ENCODE results near the gene CIDEC. TPM values are rescaled to one million over a fixed set of nuclear protein-coding genes. Genes with fewer than 3 reads are reported as not detected.
"Not testable (repeated sequence)": the region's sequence is repeated elsewhere in the genome, so short reads cannot be mapped to it uniquely, and the experiment has no call there.

Gene CIDEC
- total RNA-seq, 1 experiment from 2014 or later = not detected

GRCh38 chr3:9864200-9864927 lies 15.7 kb downstream of the CIDEC start:
- Histone ChIP-seq H3K4me3 (ENCODE audit: low read length) (no peak overlapping the region), H3K4me1 (ENCODE audit: low read length) (no peaks in the 10 kb centered on the region), H3K36me3 (ENCODE audit: insufficient read depth, low read length) (no peaks in the 10 kb centered on the region), H3K27me3 (ENCODE audit: low read length) (no peaks in the 10 kb centered on the region), H3K27ac (ENCODE audit: low read length) (no peak overlapping the region), H3K9me2 (replicated peaks; ENCODE audit: insufficient read depth, low read length) (no peaks in the 10 kb centered on the region), H4K20me1 (ENCODE audit: insufficient read depth, low read depth, low read length) (no peaks in the 10 kb centered on the region), H3K79me2 (ENCODE audit: low read length) (no peaks in the 10 kb centered on the region), H2AFZ (ENCODE audit: low read length) (no peak overlapping the region), H3K9ac (ENCODE audit: low read length) (no peak overlapping the region), H3K4me2 (ENCODE audit: low read depth, low read length, poor library complexity, severe bottlenecking) (no peak overlapping the region), H3K9me3 (ENCODE audit: low read length) (no peaks in the 10 kb centered on the region)
- DNase-seq = no peak

- H3K36me3 ChIP-seq (ENCODE audit: insufficient read depth, low read length) = no peaks in the 10 kb centered on the region
- DNase-seq = no peak
- H3K79me2 ChIP-seq (ENCODE audit: low read length) = no peaks in the 10 kb centered on the region
- H4K20me1 ChIP-seq (ENCODE audit: insufficient read depth, low read depth, low read length) = no peaks in the 10 kb centered on the region
- H3K9ac ChIP-seq (ENCODE audit: low read length) = no peak overlapping the region
- no peak overlapping the region for H3K4me3 ChIP-seq (ENCODE audit: low read length)
- H3K27me3 ChIP-seq (ENCODE audit: low read length) = no peaks in the 10 kb centered on the region
- H2AFZ ChIP-seq (ENCODE audit: low read length) = no peak overlapping the region
- H3K9me2 ChIP-seq (replicated peaks; ENCODE audit: insufficient read depth, low read length) = no peaks in the 10 kb centered on the region
- H3K27ac ChIP-seq (ENCODE audit: low read length) = no peak overlapping the region
- no peaks in the 10 kb centered on the region for H3K4me1 ChIP-seq (ENCODE audit: low read length)
- no peak overlapping the region for H3K4me2 ChIP-seq (ENCODE audit: low read depth, low read length, poor library complexity, severe bottlenecking)
- no peaks in the 10 kb centered on the region for H3K9me3 ChIP-seq (ENCODE audit: low read length)
Measured at GRCh38 chr3:9863058-9863772, 16.8 kb downstream of the CIDEC start.

GRCh38 chr3:9862391-9863057 lies 17.5 kb downstream of the CIDEC start:
- H2AFZ ChIP-seq (ENCODE audit: low read length) = no peak overlapping the region
- no peak for DNase-seq
- H3K79me2 ChIP-seq (ENCODE audit: low read length) = no peaks in the 10 kb centered on the region
- H3K9me3 ChIP-seq (ENCODE audit: low read length) = no peaks in the 10 kb centered on the region
- H3K9me2 ChIP-seq (replicated peaks; ENCODE audit: insufficient read depth, low read length) = no peaks in the 10 kb centered on the region
- H3K27ac ChIP-seq (ENCODE audit: low read length) = no peak overlapping the region
- no peaks in the 10 kb centered on the region for H3K27me3 ChIP-seq (ENCODE audit: low read length)
- no peak overlapping the region for H3K9ac ChIP-seq (ENCODE audit: low read length)
- H3K36me3 ChIP-seq (ENCODE audit: insufficient read depth, low read length) = no peaks in the 10 kb centered on the region
- no peak overlapping the region for H3K4me2 ChIP-seq (ENCODE audit: low read depth, low read length, poor library complexity, severe bottlenecking)
- H3K4me1 ChIP-seq (ENCODE audit: low read length) = no peaks in the 10 kb centered on the region
- no peak overlapping the region for H3K4me3 ChIP-seq (ENCODE audit: low read length)
- H4K20me1 ChIP-seq (ENCODE audit: insufficient read depth, low read depth, low read length) = no peaks in the 10 kb centered on the region

DNA sequence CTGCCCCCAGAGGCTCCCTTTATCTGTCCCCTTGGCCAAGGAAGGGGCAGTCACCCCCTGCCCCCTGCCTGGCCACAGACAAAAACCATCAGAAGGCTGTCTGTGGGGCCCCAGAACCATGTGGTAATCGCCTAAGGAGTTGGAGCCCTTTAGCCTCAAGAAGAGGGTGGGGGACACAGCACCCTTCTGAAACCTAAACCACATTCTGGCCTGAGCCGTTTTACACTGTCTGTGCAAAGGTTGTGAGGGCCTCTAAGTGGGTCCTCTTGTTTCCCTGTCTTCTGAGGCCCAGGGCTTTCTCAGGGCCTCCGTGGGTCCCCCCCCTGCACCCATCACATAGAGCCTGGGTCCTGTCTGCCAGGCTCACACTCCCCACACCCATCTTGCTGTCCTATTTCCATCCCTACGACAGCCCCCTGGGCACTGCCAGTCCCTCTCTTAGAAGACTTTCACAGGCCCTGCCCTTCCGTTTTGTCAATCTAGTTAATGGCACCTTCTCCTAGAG lies 18.4 kb downstream of the CIDEC start:
- Histone ChIP-seq H3K36me3 (ENCODE audit: insufficient read depth, low read length) (no peaks in the 10 kb centered on the region), H4K20me1 (ENCODE audit: insufficient read depth, low read depth, low read length) (no peaks in the 10 kb centered on the region), H3K4me1 (ENCODE audit: low read length) (no peaks in the 10 kb centered on the region), H2AFZ (ENCODE audit: low read length) (no peak overlapping the region), H3K4me3 (ENCODE audit: low read length) (no peak overlapping the region), H3K4me2 (ENCODE audit: low read depth, low read length, poor library complexity, severe bottlenecking) (no peak overlapping the region), H3K27me3 (ENCODE audit: low read length) (no peaks in the 10 kb centered on the region), H3K27ac (ENCODE audit: low read length) (no peak overlapping the region), H3K9ac (ENCODE audit: low read length) (no peak overlapping the region), H3K79me2 (ENCODE audit: low read length) (no peaks in the 10 kb centered on the region), H3K9me3 (ENCODE audit: low read length) (no peaks in the 10 kb centered on the region), H3K9me2 (replicated peaks; ENCODE audit: insufficient read depth, low read length) (no peaks in the 10 kb centered on the region)
- DNase-seq = no peak

- H2AFZ ChIP-seq (ENCODE audit: low read length) = no peak overlapping the region
Measured at GRCh38 chr3:9861201-9861600, 18.9 kb downstream of the CIDEC start.

GRCh38 chr3:9859530-9860025 lies 20.5 kb downstream of the CIDEC start:
- DNase-seq = no peak
- no peaks in the 10 kb centered on the region for H3K4me1 ChIP-seq (ENCODE audit: low read length)
- no peak overlapping the region for H3K27ac ChIP-seq (ENCODE audit: low read length)
- H3K9me3 ChIP-seq (ENCODE audit: low read length) = no peaks in the 10 kb centered on the region
- no peak overlapping the region for H3K9ac ChIP-seq (ENCODE audit: low read length)
- no peak overlapping the region for H2AFZ ChIP-seq (ENCODE audit: low read length)
- H4K20me1 ChIP-seq (ENCODE audit: insufficient read depth, low read depth, low read length) = no peaks in the 10 kb centered on the region
- H3K27me3 ChIP-seq (ENCODE audit: low read length) = no peaks in the 10 kb centered on the region
- no peaks in the 10 kb centered on the region for H3K9me2 ChIP-seq (replicated peaks; ENCODE audit: insufficient read depth, low read length)
- no peak overlapping the region for H3K4me3 ChIP-seq (ENCODE audit: low read length)
- no peaks in the 10 kb centered on the region for H3K36me3 ChIP-seq (ENCODE audit: insufficient read depth, low read length)
- no peak overlapping the region for H3K4me2 ChIP-seq (ENCODE audit: low read depth, low read length, poor library complexity, severe bottlenecking)
- H3K79me2 ChIP-seq (ENCODE audit: low read length) = no peaks in the 10 kb centered on the region

More at GRCh38 chr3:9861201-9861600, 18.9 kb downstream of the CIDEC start:
- Histone ChIP-seq H3K36me3 (ENCODE audit: insufficient read depth, low read length) (no peaks in the 10 kb centered on the region), H3K4me3 (ENCODE audit: low read length) (no peak overlapping the region), H4K20me1 (ENCODE audit: insufficient read depth, low read depth, low read length) (no peaks in the 10 kb centered on the region), H3K9ac (ENCODE audit: low read length) (no peak overlapping the region), H3K4me1 (ENCODE audit: low read length) (no peaks in the 10 kb centered on the region), H3K9me3 (ENCODE audit: low read length) (no peaks in the 10 kb centered on the region), H3K27me3 (ENCODE audit: low read length) (no peaks in the 10 kb centered on the region), H3K4me2 (ENCODE audit: low read depth, low read length, poor library complexity, severe bottlenecking) (no peak overlapping the region), H3K79me2 (ENCODE audit: low read length) (no peaks in the 10 kb centered on the region), H3K9me2 (replicated peaks; ENCODE audit: insufficient read depth, low read length) (no peaks in the 10 kb centered on the region), H3K27ac (ENCODE audit: low read length) (no peak overlapping the region)
- no peak for DNase-seq

DNA sequence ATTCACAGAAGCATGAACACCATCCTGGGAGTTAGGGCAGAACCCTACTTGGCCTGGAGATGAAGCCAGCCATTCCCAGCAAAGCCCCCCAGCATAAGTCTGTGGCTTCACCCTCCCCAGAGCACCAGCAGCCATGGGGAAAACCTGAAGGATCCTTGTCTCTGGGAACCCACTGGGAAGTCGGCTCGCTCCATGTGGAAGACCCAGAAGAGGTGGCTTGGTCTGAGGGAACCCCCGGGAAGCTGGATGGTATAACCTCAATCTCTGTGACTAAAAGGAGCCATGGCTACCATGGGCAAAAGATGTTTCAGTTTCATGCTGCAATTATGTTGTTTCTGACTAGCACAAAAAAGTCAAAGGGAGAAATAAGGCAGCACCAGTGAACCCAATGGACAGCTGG lies 24.5 kb downstream of the CIDEC start:
- Histone ChIP-seq H3K36me3 (ENCODE audit: insufficient read depth, low read length) (no peaks in the 10 kb centered on the region), H3K4me3 (ENCODE audit: low read length) (no peak overlapping the region), H3K4me1 (ENCODE audit: low read length) (no peaks in the 10 kb centered on the region), H2AFZ (ENCODE audit: low read length) (no peak overlapping the region), H3K9ac (ENCODE audit: low read length) (no peak overlapping the region), H3K27me3 (ENCODE audit: low read length) (no peaks in the 10 kb centered on the region), H3K27ac (ENCODE audit: low read length) (no peak overlapping the region), H3K4me2 (ENCODE audit: low read depth, low read length, poor library complexity, severe bottlenecking) (no peak overlapping the region), H4K20me1 (ENCODE audit: insufficient read depth, low read depth, low read length) (no peaks in the 10 kb centered on the region), H3K9me3 (ENCODE audit: low read length) (no peaks in the 10 kb centered on the region), H3K79me2 (ENCODE audit: low read length) (no peaks in the 10 kb centered on the region), H3K9me2 (replicated peaks; ENCODE audit: insufficient read depth, low read length) (no peaks in the 10 kb centered on the region)
- no peak for DNase-seq

- H2AFZ ChIP-seq (ENCODE audit: low read length); H3K4me2 ChIP-seq (ENCODE audit: low read depth, low read length, poor library complexity, severe bottlenecking); H3K9ac ChIP-seq (ENCODE audit: low read length): not testable (repeated sequence)
Measured at GRCh38 chr3:9854291-9854940, 25.6 kb downstream of the CIDEC start.

More at GRCh38 chr3:9854291-9854940, 25.6 kb downstream of the CIDEC start:
- H3K9me2 ChIP-seq (replicated peaks; ENCODE audit: insufficient read depth, low read length); DNase-seq; H3K9me3 ChIP-seq (ENCODE audit: low read length); H3K36me3 ChIP-seq (ENCODE audit: insufficient read depth, low read length); H3K4me1 ChIP-seq (ENCODE audit: low read length); H3K79me2 ChIP-seq (ENCODE audit: low read length); H3K4me3 ChIP-seq (ENCODE audit: low read length); H4K20me1 ChIP-seq (ENCODE audit: insufficient read depth, low read depth, low read length); H3K27ac ChIP-seq (ENCODE audit: low read length); H3K27me3 ChIP-seq (ENCODE audit: low read length): not testable (repeated sequence)
